GM19099 (cell line): ENCODE measurements around the gene FCMR.

Experiments used
- POLR2A ChIP-seq: IDR thresholded peaks from 3 replicates; pipeline ENCODE4 v1.6.1; 2011; ENCODE audit warnings: low read depth; ENCODE audit not compliant: insufficient read length; ENCODE audit errors: extremely low read depth

Gene FCMR

DNA sequence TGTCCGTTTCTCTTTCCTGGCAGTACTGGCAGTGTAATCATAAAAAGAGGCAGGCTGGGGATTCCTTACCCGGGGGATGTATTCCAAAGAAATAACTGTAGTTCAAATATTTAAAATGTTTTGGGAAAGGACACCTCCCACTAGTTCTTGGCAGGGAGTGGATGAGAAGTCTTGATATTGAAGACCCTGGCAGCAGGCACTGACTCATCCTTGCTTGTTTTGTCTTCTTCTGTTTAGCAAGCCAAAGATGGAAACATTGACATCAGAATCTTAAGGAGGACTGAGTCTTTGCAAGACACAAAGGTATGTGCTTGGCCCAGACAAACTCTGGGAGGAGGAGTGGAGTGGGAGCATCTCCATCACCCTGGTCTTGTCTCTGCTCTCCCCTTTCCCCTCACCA is 55.7 kb downstream of the FCMR start:
- TF ChIP-seq POLR2A = no peak

- no peak for TF ChIP-seq POLR2A
These were observed 56.6 kb downstream of the FCMR start, which contains the start of gene IL20 for GRCh38 chr1:206864939-206865671. IL20 (plus strand) TSS chr1:206865623; CDS start chr1:206865853, 230 bp downstream.

DNA sequence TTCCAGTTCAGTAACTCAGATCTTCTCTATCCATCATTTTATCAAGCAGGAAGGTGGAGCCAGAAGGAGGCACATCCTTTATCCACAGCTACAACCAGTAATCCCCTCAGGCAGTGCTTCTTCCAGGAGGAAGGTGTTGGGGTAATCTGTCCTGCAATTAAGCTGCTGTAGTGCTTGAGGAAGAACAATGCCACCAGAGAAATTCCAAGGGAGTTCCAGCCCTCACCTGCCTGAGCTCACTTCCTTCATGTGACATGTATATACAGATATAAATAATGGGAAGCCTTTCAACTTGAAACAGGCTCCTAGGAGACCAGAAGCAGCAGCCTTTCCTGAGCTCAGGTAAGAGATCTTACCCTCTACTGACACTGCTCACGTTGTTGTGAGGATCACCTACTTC is 58.5 kb downstream of the FCMR start:
- TF ChIP-seq POLR2A = no peak

- no peak for TF ChIP-seq POLR2A
These were observed 61.6 kb downstream of the FCMR start for GRCh38 chr1:206860165-206860564.

DNA sequence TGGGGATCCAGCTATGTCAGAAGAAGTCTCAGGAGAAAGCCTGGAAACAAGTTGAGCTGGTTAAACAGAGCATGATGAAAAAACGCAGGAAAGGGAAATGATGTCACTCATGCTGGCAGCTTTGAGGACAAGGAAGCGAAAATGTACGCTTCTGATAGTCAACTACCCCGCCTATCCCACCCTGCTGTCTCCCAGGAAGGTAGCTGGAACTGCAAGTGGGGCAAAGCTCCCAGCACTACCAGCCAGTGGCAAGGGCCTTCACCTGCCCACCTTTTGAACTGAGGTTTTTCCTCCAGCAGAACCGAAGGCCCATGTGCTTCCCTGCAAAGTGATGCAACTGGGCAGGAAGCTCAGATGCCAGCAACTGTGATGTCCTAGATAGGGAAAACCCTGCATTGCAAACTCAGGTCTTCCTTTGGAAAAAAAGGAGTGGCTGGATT is 62.6 kb downstream of the FCMR start:
- no peak for TF ChIP-seq POLR2A

GRCh38 chr1:206856674-206857464 is 64.9 kb downstream of the FCMR start:
- TF ChIP-seq POLR2A = no peak

DNA sequence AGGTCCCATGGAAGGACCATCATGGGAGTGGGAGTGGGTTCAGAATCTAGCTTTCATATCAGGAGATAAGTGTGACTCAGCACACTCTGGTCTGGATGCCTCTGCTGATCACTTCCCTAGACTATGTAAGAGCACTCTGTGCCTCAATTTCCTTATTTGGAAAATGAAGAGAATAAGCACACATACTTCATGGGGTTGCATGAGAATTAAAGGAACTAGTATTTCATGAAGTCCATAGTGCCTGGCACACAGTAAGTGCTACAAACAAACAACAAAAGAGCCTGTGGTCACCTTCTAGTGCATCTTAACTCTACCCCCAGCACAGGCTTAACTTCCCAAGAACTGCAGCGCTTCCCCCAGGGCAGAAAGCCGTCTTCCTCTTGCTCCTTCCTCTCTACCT is 65.9 kb downstream of the FCMR start:
- no peak for TF ChIP-seq POLR2A

DNA sequence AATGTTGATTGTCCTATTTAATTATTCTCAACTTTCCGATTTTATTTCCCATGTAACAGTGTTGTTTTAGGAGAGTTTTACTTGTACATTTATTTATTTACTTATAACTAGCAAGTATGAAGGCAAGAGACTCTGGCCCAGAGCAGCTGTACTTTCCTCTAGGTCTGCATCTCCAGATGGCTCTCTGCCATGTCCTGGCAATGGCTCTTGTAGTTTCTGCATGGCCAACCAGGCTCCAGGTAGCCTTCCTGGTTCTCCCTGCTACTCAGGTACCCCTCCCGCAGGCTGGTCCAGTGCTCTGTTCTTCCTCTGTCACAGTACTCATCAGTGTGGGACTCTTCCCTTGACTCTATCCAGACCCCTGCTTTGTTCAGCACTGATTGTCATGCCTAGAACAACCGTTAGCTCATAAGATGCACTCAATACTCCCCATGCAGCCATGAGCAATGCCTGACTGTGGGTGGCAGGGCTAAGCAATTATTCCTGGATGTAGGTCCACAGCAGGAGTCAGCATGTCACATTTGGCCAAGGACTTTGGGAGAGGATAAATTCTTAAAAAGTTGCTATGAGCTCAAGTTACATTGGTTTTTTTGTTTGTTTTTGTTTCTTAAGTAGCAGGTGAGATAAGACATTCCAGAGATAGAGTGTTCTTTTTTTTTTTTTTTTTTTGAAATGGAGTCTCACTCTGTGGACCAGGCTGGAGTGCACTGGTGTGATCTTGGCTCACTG is 67.2 kb downstream of the FCMR start:
- no peak for TF ChIP-seq POLR2A
